Stimulated activated naive CD4-positive, alpha-beta T cell (primary cell): ENCODE data around the gene KLHL29.

Experiments used
- DNase-seq, 6 experiments: peaks; one replicate each; lab custom pipeline; 2025; lab: John Stamatoyannopoulos, UW

The KLHL29 gene

DNA sequence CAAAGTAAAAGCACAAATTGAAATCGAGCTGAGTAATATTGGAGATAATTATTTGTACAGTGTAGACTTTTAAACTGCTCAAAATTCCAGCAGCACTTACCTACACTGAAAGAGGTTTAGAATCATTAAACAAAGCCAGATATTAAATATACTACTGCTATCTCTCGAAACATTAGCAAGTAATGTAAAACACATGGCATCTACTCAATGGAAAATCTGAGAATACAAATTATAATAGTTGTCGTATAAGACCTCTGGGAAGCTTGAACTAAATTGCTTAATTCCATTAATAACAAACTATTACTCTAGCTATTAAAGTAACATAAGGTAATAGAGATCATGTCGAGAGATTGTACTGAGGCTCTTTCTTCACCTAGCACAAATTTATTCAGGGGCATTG is 108.9 kb downstream of the KLHL29 start:
- no peak for DNase-seq

DNA sequence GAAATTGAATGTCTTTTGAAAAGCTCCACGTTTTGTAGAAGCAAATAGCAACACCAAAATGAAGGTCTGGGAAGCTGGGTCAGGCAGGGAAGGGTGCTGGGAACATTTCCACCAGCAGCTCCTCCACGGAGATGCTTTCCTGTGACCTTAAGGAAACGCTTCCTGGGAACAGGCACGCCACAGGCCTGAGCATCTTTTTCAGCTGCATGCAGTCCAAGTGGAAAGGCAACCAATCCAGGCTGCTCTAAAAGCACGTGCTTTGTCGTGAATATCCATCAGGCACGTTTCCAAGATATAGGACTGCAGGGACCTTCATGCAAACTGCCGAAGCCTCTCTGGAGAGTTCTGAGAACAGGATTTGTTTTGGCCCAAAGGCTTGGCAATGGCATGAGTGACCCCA is 109.3 kb downstream of the KLHL29 start:
- DNase-seq, result no peak

DNA sequence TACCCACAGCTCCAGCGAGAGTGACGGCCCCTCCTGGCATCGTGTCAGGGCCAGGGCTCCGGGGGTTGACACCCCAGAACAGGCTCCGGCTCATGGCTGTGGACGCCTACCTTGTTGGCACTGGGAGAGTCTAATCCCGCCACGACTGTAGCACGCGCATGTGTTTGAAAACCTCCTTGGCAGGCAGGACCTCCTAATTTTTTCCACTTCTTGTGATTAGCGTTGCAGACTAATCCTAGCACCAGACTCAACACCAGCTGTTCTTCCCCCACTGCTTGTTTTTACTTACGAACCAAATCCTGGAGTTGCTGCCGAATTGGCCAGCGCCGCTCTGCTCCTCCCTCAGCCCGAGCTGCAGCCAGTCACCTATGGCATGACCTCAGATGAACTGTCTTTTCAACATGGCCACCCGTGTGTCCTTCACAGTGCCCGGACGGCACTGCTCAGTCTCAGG is 110.7 kb downstream of the KLHL29 start:
- DNase-seq, result no peak

DNA sequence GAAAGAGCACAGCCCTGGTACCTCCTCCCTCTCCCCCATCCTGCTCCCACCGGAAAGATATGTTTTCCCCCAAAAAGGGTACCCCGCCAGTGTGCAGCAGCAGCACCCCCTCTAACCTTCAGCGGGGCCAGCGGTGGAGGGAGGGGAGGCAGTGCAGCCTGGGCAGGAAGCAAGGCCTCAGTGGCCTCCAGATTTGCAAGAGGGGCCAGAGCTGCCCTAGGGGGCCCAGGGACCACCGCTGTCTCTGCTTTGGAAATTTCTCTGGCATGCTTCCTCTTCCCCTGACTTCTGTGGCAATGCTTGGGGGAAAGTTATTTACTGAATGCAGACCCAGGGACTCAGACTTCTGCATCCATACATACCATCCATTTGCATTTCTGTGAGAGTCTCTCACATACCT is 111.5 kb downstream of the KLHL29 start:
- no peak for DNase-seq

DNA sequence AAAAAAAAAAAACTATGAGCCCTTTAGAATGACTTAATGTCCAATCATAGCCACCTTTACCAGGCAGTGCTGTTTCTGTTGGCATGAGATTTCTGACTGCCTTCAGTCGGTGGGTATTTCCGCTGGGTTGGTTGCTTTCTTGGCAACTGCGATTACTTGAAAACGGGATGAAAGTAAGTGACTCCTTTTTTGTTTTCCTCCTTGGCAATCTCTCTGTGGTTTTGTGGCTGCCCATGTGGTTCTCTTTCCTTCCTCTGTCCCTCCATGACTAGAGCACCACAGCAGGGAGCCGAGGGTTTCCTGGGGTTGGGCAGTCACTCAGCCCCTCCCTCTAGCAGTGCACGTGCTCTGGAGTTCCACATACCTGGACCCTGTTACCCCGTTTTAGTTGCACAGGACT is 112.1 kb downstream of the KLHL29 start:
- peak in 3 of 6 experiments; percentile 8 to 37 (median 23) for DNase-seq

DNA sequence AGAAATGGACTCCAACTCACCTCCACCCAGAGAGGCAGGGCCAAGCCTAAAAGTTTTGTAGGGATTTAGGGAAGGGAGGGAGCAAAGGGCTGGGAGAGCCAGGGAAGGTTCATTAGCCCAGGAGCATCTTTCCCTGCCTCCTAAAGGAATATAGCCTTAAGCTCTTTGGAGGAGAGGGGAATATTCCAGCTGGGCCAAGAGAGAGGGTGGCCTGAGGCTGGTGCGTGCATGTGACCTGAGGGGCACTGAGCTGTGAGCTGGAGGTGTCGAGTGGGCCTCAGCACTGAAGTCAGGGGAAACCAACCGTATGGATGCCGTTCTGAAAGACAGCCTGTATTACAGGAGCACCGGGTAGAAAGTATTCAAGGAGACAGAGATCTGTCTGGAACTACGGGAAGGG is 112.6 kb downstream of the KLHL29 start:
- DNase-seq, result no peak

DNA sequence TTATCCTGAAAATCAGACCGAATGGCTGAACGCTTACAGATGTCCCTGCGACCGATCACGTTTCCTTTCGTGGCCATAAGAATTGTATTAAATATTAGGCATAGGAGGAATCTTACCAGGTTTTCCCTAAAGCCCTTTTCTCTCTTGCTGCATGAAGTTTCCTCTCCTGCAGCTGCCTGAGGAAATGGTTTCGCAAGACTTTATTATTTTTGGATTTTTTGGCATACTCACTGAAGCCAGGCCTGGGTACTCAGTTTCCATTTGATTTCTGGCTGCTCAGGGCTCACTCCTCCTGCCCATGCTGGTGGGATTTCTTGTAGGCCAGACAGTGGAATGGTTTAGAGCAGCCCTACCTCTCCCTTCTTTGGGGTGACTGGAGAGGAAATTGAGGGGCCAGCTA is 114.0 kb downstream of the KLHL29 start:
- DNase-seq, result no peak

DNA sequence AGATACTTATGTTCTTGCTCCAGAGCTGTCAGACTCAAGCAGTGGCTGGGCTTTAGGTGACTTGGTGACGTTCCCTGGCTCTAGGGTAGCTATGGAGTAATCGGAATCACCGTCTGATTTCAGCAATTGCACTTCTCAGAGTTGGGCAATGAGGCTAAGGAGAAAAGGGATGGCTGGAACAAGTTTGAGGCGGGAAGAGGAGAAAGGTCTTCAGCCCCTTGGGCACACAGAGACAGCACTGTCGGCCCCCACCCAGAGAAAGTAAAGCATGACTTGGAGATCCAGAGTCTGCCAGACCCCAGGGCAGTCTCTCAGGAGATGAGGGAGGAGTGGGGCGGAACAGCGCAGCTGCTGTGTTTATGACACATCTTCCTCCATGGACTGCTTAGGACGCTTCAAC is 114.5 kb downstream of the KLHL29 start:
- DNase-seq, result no peak

DNA sequence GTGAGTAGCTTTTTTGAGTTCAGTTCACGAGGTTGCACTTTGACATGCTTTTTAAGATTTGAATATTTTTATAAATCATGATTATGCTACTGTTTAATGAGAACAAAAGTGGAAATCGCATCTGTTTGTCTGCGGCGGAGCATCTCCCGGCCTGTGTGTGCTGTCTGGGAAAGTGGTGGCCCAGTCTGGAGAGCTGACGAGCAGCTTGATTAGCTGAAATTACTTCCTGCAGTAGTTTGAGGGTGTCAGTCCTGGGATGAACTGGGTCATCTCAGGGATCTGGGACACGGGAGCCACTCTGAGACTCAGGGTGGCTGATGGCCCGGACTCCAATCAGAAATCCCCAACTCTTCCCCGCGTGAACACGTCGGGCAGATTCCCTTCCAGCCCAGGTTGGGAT is 115.9 kb downstream of the KLHL29 start:
- DNase-seq, result no peak

DNA sequence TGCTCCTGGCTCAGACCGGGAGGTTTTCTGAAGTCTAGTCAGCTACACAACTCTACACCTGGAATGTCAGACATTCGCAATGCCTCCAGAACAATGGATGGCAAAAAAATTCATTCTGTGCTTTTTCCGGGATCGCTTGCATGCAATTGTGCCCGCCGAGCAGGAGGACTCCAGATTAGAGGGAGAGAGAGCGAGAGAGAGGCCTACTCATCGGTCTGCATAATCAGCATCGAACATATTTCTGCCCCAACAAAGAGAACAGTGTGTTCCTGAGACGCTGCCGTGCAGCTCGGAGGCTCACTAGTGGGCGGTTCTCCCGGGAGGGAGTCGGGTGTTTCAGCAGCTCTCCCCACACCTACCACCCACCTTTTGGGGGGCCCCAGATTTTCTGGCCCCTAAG is 117.1 kb downstream of the KLHL29 start:
- DNase-seq, result no peak

DNA sequence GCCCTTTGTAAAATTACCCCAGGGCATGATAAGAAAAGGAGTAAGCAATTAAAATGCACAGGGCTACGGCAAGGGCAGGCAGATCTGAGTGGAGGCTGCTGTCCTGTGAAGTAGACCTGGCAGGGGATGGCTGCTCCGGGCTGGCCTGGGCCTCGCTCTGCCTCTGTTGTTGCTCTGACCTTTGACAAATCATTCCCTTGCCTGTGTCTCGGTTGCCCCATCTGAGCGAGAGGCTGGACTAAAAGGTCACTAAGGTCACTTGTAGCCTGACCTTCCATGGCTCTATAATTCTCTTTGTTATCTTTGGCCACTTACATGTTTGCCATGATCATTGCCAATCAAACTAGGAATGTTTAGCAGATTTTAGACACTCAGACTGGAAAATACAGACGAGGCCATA is 118.1 kb downstream of the KLHL29 start:
- DNase-seq, result no peak

DNA sequence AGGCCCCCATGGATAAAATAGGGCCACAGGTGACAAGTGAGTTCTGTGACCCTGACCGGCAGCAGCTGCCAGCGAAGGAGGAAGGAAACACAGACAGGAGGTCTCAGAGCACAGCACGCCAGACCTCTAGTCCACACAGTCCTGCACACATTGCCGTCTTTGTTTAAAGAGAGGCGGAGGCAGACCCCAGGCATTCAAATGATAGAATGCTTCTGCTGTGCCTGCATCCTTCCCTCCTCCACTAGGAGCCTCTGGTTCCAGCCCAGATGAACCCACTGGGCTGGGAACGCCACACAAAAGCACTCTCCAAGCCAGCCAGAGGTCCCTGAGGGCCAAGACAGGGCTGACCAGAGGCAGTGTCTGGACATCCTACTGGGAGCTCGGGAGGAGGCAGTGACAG is 118.7 kb downstream of the KLHL29 start:
- no peak for DNase-seq

DNA sequence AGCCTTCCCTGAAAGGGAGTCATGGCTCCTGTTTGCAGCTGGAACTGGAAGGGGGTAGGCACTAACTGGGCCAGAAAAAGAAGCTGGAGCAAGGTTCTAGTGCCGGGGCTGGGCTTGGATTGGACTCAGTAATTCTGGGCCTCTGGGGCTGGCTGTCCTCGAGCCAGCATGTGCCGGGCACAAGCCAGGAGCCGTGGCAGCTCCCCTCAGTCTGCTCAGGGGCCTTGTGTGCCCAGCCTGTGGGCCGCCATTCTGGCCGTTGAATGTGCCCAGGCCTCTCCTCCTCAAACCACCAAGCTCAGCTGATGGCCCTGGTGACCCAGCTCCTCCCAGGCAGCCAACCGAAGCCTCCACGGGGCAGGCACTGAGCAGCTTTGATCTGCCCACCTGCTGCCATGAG is 119.6 kb downstream of the KLHL29 start:
- DNase-seq, result no peak

DNA sequence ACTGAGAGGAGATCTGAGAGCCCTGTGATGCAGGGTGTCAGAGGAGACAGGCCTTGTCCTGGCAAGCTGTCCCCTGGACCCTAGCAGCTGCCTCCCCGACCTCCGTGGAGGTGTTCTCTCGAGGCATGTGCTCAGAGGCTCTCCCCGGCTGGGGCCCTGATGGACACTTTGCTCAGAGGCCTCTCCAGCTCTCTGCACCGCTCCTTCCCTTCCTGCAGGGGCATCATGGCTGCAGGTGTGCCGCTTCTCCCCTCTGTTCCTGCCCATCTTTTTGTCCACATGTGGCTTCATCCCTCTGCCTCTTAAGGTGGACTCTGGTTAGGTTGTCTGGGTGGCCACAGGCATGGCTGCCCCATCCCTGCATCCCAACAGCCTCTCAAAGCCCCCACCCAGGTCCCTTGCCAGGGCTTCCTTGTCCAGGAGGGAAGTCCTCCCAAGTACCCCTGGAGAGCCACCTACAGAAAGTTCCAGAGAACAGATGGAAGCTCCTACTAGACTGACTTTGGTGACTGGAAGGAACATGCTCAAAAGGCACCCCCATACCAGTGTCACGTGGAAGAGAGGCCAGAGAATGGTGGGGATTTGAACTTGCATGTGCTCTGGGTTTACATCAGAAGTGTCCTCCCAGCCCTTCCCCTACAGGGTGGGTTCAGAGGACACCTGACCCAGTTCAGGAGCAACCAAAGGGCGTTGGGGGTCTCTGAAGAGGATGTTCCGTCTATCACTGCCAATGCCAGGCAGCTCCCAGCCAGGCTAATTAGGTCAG is 120.4 kb downstream of the KLHL29 start:
- DNase-seq, result no peak

DNA sequence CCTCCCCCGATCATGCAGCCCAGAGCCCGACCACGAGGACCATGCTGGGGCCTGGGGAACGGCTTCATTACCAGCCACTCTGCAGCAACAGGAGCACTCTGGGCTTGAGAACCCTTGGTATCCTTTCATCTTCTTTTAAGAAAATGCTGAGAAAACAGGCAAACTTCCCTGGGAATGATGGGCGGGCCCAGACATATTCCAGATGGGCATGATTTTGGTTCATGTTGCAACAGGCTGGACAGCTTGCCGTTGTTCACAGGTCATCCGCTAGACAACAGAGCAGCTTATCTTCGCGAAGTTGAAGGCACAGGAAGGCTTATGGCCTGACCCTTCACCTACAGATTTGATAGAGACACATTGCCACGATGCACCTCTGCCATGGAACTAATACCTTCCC is 121.0 kb downstream of the KLHL29 start:
- DNase-seq, result no peak

DNA sequence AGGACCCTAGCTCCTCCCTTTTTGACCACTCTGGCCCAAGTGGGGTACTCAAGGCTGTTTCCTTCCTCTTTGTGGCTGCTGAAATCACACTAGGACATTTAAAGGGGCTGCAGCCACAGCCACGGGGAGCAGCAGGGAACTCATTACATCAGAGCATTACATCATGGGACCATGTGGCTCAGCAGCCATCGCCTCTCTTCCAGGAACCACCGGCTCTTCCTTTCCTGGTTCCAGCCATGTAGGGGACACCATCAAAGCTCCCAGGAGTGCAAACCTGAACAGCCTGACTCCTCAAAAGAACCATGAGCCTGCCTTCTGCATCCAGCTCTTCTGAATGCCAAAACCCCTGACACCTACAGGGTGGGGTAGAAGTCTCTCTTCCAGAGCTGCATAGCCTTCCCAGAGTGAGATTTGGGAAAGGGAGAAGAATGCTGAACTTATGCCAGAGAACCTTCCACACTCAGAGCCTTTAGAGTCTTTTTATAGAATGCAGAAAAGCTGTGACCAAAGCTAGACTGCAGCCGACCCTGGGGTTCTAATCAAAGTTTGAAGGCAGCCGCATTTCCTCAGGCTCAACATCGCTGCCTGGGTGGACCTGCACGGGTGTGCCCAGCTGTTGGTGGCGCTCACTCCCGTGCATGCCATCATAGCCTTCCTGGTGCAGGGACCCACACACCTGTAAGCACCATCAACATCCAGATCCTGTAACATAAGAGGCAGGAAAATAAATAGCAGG is 121.7 kb downstream of the KLHL29 start:
- no peak for DNase-seq

DNA sequence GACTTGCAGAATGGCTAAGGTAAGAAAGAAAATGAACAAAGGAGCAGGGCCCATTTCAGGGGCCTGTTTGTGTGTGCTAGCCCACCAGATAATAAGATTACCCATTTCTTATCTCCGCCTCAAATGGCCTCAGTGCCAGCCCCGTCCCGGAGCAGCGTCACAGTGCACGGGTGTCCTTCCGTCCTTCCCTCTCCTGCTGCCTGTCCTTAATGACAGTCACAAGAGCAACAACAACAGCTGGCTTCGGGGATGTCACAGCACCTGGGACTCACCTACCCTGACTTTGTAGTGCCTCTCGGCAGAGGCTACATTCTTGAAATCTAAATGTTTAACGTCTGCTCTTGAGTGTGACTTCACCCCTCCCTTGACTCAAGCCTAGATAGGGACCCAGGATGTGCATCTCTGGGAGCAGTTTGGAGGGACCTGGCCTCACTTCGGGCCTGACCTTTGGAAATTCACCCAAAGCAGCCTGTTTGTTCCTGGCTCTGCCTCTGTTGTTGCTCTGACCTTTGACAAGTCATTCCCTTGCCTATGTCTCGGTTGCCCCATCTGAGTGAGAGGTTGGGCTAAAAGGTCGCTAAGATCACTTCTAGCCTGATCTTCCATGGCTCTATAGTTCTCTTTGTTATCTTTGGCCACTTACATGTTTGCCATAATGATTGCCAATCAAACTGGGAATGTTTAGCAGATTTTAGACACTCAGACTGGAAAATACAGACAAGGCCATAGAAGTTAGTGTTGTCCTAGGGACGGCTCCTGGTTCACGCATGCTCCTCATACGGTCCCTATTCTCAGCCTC is 122.5 kb downstream of the KLHL29 start:
- no peak for DNase-seq

DNA sequence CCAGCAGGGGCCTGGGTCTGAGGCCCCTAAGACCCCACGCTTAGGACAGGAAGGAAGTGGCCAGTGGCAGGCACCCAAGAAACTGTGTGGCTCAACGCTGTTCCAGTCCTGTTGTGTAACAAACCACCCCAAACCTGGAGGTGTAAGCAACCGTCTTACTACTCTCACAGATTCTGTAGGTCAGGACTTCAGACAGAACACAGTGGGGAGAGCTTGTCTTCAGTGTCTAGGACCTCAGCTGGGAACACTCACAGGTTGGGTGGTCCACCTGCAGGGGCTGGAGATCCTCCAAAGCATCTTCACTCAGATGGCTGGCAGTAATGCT is 123.0 kb downstream of the KLHL29 start:
- DNase-seq, result no peak

DNA sequence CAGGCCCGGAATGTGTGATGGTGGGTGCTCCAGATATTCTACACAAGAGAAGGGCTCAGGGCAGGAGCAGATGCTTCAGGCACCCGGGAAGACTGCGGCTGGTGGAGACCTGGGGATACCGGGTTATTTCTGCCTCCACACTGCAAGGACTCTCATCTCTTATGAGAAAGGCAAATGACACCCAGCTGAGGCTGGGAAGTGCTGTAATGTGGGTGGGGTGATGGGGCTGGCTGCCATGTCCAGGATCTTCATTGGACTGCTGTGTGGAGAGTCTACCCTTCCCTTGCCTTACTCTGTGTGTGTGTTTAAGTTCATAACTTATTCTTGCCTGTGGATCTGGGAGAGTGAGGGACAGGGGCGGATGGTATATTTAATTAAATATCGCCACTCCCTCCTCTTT is 124.1 kb downstream of the KLHL29 start:
- DNase-seq, result no peak

DNA sequence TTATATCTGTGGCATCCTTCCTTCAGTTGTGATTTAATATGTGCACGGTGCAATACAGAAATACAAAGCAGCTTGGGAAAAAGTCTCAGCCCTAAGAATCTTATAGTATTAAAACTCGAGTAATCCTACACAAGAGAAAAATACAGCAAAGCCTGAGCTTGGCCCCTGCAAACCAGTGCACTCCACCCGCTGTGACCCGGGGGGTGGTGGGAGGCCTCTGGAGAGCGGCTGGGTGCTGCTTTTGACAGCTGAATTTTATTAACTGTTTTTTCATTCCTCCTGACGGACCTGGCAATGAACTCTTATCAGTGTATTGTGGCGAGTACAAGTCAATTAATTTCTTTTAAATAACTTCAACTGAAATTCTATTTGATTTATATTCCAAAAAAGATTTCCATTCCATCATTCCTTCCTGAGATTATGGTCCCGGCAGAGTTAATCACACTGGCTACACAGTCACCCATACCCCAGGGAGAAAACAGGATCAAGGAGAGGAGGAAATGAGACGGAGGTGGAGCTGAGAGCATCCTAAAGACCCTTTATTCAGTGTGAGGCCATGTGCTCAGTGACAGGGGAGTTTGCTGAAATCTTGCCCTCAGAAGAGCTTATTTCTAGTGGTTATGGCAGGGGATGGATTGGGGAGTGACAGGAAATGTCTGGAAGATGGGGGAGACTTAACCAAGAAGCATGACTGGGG is 124.8 kb downstream of the KLHL29 start:
- DNase-seq, result no peak

DNA sequence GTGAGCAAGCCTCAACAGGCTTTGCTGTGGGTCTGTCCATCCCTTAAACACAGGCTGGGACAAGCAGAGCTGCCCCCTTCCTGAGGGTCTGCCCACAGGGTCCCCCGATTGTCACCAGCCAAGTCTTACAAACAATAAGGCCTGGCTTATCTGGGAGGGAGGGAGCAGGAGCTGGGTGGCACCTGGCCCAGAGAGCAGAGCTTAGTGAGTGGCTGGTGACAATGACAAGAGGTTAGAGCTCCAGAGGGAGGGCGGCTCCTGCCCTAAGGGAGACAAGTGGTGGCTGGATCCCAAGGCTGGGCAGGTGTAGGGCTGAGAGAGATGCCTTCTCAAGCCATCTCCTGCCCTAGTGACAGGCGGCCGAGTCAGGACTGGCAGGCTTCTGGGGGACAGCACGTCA is 125.5 kb downstream of the KLHL29 start:
- DNase-seq, result no peak

DNA sequence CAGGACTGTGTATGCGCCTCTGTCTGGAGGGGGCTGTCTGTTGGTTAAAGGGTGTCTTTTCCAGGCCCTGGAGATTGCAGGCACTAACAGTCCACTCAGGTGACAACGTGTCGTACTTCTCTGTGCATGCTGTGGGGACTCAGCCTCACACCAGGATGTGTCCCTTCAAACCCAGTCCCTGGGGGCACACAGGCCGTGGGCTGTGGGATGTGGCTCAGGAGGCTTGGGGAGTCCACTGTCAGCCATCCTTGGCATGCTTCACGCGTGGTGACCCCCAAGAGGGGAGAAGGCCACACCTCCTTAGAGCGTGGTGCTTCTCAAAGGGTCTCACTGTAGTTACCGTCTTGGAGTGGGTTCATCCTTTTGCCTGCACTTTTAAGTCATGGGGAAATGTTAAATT is 127.8 kb downstream of the KLHL29 start:
- DNase-seq, result no peak
